ENCODE data around the gene KLK10.

DNA sequence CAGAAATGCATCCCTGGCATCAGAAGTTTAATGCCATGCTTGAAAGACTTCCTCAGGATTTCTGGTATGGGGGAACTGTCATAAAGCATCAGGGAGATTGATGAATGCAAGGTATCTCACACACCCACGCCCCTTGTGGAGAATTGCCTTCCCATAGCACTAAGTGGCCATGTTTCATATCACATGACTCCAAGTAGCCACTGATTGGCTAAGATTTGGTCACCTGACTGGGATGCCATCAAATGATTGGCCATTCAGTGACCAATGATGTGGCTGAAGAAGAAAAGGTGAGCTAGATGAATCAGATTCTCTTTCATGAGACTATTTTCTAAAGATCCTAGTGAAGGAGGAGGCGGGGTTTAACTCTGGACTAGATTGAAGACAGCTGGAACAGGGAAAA is 25.4 kb downstream of the KLK10 start:
- TF ChIP-seq ZNF274 (IDR thresholded peaks at IDR 0.05; ENCODE audit: insufficient read depth, insufficient read length) (no peak), RFX5 (IDR thresholded peaks at IDR 0.05; ENCODE audit: low read depth, low read length) (no peak), MYC (IDR thresholded peaks at IDR 0.05; ENCODE audit: insufficient read depth, insufficient read length, insufficient replicate concordance, low read length, severe bottlenecking) (no peak)

Data from GM12878 (cell line).